Spleen (tissue), 7 donors: ENCODE data around the gene ELFN2.

Source experiments
- CTCF ChIP-seq, 11 experiments: fragments of 200-600 bp in 7 of 11; fragments of 450-650 bp in 4 of 11; sonication (generic) in 4 of 11; IDR thresholded peaks in 8 of 11; conservative IDR thresholded peaks in 3 of 11; 1 replicate in 7 of 11; 2 replicates in 4 of 11; pipeline versions ENCODE4 v1.4.0 to v1.8.0; 2016 to 2021; ENCODE audit warnings: antibody characterized with exemption in 11 of 11, inconsistent platforms in 4 of 11, mild to moderate bottlenecking in 1 of 11
- POLR2A ChIP-seq, 3 donors: fragments of 450-650 bp; IDR thresholded peaks; one replicate each; pipeline ENCODE4 v1.5.1; 2017; ENCODE audit warnings: antibody characterized with exemption in 3 of 3, mild to moderate bottlenecking in 1 of 3
- donor health status: DM: no; HTN: no; CAD: no; lungs with moderate emphysema.
- donor health status: DM: no; HTN: no; CAD: no.
- donor health status: DM: no; HTN: no; CAD: no.

- TF ChIP-seq CTCF (IDR thresholded peaks at IDR 0.05 in 8 of 11, conservative IDR thresholded peaks at IDR 0.05 in 3 of 11) (no peak), POLR2A (IDR thresholded peaks at IDR 0.05) (no peak)
These were observed 4.0 kb downstream of the ELFN2 start for GRCh38 chr22:37423283-37423682.
